Adipocyte (in vitro differentiated cells): ENCODE measurements around the gene GATA2.

ENCODE experiments used
- DNase-seq: peaks from one replicate; pipeline ENCODE4 v3.0.0-alpha.2; 2015; ENCODE audit warnings: low read depth
- H3K27me3 ChIP-seq: replicated peaks from 2 replicates; pipeline ENCODE4 v1.7.0; 2013; ENCODE audit warnings: mild to moderate bottlenecking, low read length, moderate library complexity; ENCODE audit not compliant: control insufficient read depth, insufficient read depth
- H3K36me3 ChIP-seq: 2 replicates; pipeline ENCODE4 v1.7.0; 2013; ENCODE audit warnings: low read length, mild to moderate bottlenecking, moderate library complexity; ENCODE audit not compliant: control insufficient read depth, insufficient read depth, severe bottlenecking
- H3K4me1 ChIP-seq: 2 replicates; pipeline ENCODE4 v1.7.0; 2013; ENCODE audit warnings: mild to moderate bottlenecking, low read length, moderate library complexity; ENCODE audit not compliant: control insufficient read depth, insufficient read depth
- H3K4me3 ChIP-seq: 2 replicates; pipeline ENCODE4 v1.7.0; 2013; ENCODE audit warnings: mild to moderate bottlenecking, low read length, moderate library complexity
- H3K9ac ChIP-seq: 2 replicates; pipeline ENCODE4 v1.7.0; 2013; ENCODE audit warnings: mild to moderate bottlenecking, low read length, moderate library complexity
- H3K9me3 ChIP-seq: 2 replicates; pipeline ENCODE4 v1.7.0; 2013; ENCODE audit warnings: mild to moderate bottlenecking, low read length, moderate library complexity; ENCODE audit not compliant: control insufficient read depth

The GATA2 gene

GRCh38 chr3:128435561-128435960 lies 57.4 kb downstream of the GATA2 start:
- Histone ChIP-seq H3K9me3 (no peaks in the 10 kb centered on the region), H3K4me1 (peaks cover 3% of the 10 kb centered on the region), H3K9ac (no peak overlapping the region), H3K27me3 (peaks cover 57% of the 10 kb centered on the region), H3K36me3 (no peaks in the 10 kb centered on the region), H3K4me3 (no peak overlapping the region)
- no peak for DNase-seq

- Histone ChIP-seq H3K27me3 (peaks cover 57% of the 10 kb centered on the region), H3K4me1 (peaks cover 3% of the 10 kb centered on the region), H3K9me3 (no peaks in the 10 kb centered on the region), H3K36me3 (no peaks in the 10 kb centered on the region), H3K4me3 (no peak overlapping the region), H3K9ac (no peak overlapping the region)
- no peak for DNase-seq
Measured at GRCh38 chr3:128435058-128435457, 57.9 kb downstream of the GATA2 start.

GRCh38 chr3:128434524-128434923 lies 58.5 kb downstream of the GATA2 start:
- H3K4me1 ChIP-seq, result peaks cover 3% of the 10 kb centered on the region
- H3K9ac ChIP-seq, result no peak overlapping the region
- H3K9me3 ChIP-seq, result no peaks in the 10 kb centered on the region
- DNase-seq, result no peak
- H3K36me3 ChIP-seq, result no peaks in the 10 kb centered on the region
- no peak overlapping the region for H3K4me3 ChIP-seq
- H3K27me3 ChIP-seq, result peaks cover 57% of the 10 kb centered on the region

- Histone ChIP-seq H3K4me3 (no peak overlapping the region), H3K4me1 (peaks cover 3% of the 10 kb centered on the region), H3K36me3 (no peaks in the 10 kb centered on the region), H3K9me3 (no peaks in the 10 kb centered on the region), H3K27me3 (peaks cover 55% of the 10 kb centered on the region), H3K9ac (no peak overlapping the region)
- DNase-seq, result no peak
Measured at GRCh38 chr3:128433837-128434165, 59.2 kb downstream of the GATA2 start.

GRCh38 chr3:128432971-128433836 lies 59.8 kb downstream of the GATA2 start:
- Histone ChIP-seq H3K9ac (no peak overlapping the region), H3K36me3 (no peaks in the 10 kb centered on the region), H3K27me3 (peaks cover 53% of the 10 kb centered on the region), H3K4me3 (no peak overlapping the region), H3K4me1 (peaks cover 3% of the 10 kb centered on the region), H3K9me3 (no peaks in the 10 kb centered on the region)
- peak; percentile 48 for DNase-seq

- DNase-seq, result no peak
- H3K9ac ChIP-seq, result no peak overlapping the region
- H3K4me1 ChIP-seq, result peaks cover 3% of the 10 kb centered on the region
- no peak overlapping the region for H3K4me3 ChIP-seq
- H3K9me3 ChIP-seq, result no peaks in the 10 kb centered on the region
- peaks cover 56% of the 10 kb centered on the region for H3K27me3 ChIP-seq
- H3K36me3 ChIP-seq, result no peaks in the 10 kb centered on the region
Measured at GRCh38 chr3:128432301-128432970, 60.6 kb downstream of the GATA2 start.

- Histone ChIP-seq H3K27me3 (peaks cover 56% of the 10 kb centered on the region), H3K4me1 (peaks cover 3% of the 10 kb centered on the region), H3K36me3 (no peaks in the 10 kb centered on the region), H3K9ac (no peak overlapping the region), H3K4me3 (no peak overlapping the region), H3K9me3 (no peaks in the 10 kb centered on the region)
- DNase-seq, result no peak
Measured at GRCh38 chr3:128431803-128432300, 61.1 kb downstream of the GATA2 start.

GRCh38 chr3:128430731-128431130 lies 62.3 kb downstream of the GATA2 start:
- Histone ChIP-seq H3K4me3 (no peak overlapping the region), H3K9ac (no peak overlapping the region), H3K36me3 (no peaks in the 10 kb centered on the region), H3K4me1 (peaks cover 3% of the 10 kb centered on the region), H3K27me3 (peaks cover 61% of the 10 kb centered on the region), H3K9me3 (no peaks in the 10 kb centered on the region)
- no peak for DNase-seq

GRCh38 chr3:128430301-128430700 lies 62.7 kb downstream of the GATA2 start:
- Histone ChIP-seq H3K36me3 (no peaks in the 10 kb centered on the region), H3K4me1 (peaks cover 3% of the 10 kb centered on the region), H3K27me3 (peaks cover 64% of the 10 kb centered on the region), H3K4me3 (no peak overlapping the region), H3K9ac (no peak overlapping the region), H3K9me3 (no peaks in the 10 kb centered on the region)
- no peak for DNase-seq

GRCh38 chr3:128429751-128430150 lies 63.2 kb downstream of the GATA2 start:
- no peak overlapping the region for H3K9ac ChIP-seq
- no peak for DNase-seq
- H3K4me3 ChIP-seq, result no peak overlapping the region
- peaks cover 66% of the 10 kb centered on the region for H3K27me3 ChIP-seq
- peaks cover 6% of the 10 kb centered on the region for H3K4me1 ChIP-seq
- H3K36me3 ChIP-seq, result no peaks in the 10 kb centered on the region
- H3K9me3 ChIP-seq, result no peaks in the 10 kb centered on the region
